Head of caudate nucleus (tissue), 42 donors: ENCODE measurements around the gene PTP4A2.
"Not testable (repeated sequence)": the region's sequence is repeated elsewhere in the genome, so short reads cannot be mapped to it uniquely, and the experiment has no call there.

Source experiments
- DNase-seq, 42 donors: peaks; one replicate each; pipeline versions ENCODE4 v3.0.0 to v3.0.0-alpha.2; 2020 to 2021; ENCODE audit warnings: mixed read lengths in 7 of 42
- intact Hi-C: fragments of 100-400 bp; cut with DNase I; formaldehyde crosslinking; loops from one replicate; pipeline ENCODE4 v1.15.0; 2022

PTP4A2 gene

GRCh38 chr1:31930836-31931592 is 7.2 kb downstream of the PTP4A2 start:
- intact Hi-C loops, result no loop called here
- no peak for DNase-seq

- DNase-seq, result no peak
- intact Hi-C loops, result no loop called here
Observed at GRCh38 chr1:31927661-31927980, 10.5 kb downstream of the PTP4A2 start.

DNA sequence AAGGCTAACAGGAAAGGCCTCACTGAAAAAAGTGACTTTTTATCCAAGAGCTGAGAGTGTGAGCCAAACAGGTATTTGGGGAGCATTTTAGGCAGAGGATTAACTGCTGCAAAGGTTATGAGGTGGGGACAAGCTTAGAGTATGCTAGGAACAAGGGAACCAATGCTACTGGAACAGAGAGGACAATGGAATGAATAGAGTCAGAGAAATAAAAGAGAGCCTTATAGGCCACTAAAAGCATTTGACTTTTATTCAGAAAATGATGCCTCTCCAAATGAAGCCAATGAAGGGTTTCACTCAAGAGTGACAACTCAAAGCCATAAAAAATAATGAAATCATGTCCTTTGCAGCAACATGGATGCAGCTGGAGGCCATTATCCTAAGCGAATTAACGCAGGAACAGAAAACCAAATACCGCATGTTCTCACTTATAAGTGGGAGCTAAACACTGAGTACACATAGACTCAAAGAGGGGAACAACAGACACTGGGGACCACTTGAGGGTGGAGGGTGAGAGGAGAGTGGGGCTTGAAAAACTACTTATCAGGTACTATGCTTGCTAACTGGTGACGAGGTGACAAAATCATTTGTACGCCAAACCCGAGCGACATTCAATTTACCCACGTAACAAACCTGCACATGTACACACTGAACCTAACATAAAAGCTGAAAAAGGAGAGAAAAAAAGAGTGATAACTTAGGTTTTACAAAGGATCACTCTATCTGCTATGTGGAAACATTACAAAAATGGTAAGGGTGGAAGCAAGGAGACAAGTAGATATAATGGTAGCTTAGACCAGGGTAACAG is 11.1 kb downstream of the PTP4A2 start:
- intact Hi-C loops, result no loop called here
- no peak for DNase-seq

- intact Hi-C loops, result no loop called here
Observed at GRCh38 chr1:31926252-31926651, 11.9 kb downstream of the PTP4A2 start.

GRCh38 chr1:31925824-31926223 is 12.3 kb downstream of the PTP4A2 start:
- DNase-seq, intact Hi-C loops: not testable (repeated sequence)

More at GRCh38 chr1:31926252-31926651, 11.9 kb downstream of the PTP4A2 start:
- no peak for DNase-seq

DNA sequence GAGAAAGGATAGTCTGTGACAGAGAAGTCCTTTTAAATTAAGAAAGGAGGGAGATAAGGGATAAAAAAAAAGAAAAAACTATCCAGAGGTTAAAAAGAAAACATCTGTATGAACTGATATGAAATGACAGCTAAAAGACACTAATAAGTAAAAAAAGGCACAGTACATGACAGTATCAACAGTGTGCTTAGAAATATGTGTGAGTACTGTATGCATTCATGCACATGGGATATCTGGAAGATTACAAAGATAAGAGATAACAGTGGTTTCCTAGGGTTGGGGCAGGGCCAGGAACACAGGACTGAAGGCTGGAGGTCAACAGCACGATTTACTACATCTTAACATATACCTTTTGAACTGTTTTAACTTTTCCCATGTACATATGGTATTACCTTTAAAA is 13.3 kb downstream of the PTP4A2 start:
- no peak for DNase-seq
- intact Hi-C loops, result no loop called here

DNA sequence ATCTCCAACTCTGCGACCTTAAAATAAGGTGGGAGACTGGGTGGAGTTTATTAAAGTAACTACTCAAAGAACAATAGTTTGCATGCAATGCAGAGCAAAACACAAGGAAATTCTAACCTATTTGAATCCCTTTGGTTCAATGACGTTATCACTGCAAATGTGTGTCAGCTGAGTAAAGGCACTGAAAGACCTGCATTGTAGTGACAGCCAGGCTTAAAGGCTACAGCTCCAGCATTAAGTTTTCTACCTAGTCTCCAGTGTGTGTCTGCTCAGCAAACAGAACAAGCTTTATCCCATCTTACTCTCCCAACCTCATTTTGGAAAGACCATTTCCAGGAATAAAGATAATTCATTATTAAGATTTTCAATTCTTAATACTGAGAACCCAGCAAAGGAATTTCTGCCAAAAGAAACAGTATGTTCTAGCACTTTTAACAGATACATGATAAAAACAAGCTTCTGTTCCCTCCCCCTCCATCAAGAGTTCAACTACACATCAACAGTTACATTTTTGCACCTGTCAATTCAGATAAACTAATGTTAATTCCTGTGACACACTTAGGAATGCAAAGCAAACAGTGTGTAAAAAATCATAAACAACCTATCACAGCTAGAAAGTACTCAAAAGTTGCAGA is 14.2 kb downstream of the PTP4A2 start:
- DNase-seq, result peak in 10 of 42 donors; percentile 20 to 68 (median 46)
- intact Hi-C loops, result no loop called here

- no peak for DNase-seq
- intact Hi-C loops, result no loop called here
Observed at GRCh38 chr1:31920956-31921355, 17.2 kb downstream of the PTP4A2 start.

GRCh38 chr1:31919591-31919990 is 18.6 kb downstream of the PTP4A2 start:
- intact Hi-C loops, result no loop called here
- DNase-seq, result no peak

GRCh38 chr1:31915438-31915837 is 22.7 kb downstream of the PTP4A2 start:
- no peak for DNase-seq
- intact Hi-C loops, result no loop called here

GRCh38 chr1:31913968-31914367 is 24.2 kb downstream of the PTP4A2 start:
- no peak for DNase-seq
- intact Hi-C loops, result no loop called here

DNA sequence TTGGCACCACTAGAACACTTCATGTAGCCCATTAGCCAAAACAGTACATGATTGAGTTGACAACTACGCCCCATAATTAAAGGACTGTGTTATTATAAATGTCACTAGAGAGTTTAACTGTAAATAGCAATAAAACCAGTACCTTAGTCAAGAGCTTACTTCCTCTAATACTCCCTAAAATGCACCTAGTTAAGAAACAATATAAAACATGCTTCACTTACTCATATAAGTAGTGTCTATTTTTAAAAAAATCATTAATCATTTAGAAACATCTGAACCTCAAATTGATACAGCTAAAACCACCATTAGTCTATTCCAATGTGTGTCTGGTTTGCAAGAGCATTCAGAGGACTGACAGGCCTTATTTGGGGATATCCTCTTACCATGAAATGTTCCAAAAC is 25.3 kb downstream of the PTP4A2 start:
- intact Hi-C loops, result no loop called here
- DNase-seq, result no peak

GRCh38 chr1:31911994-31912780 is 26.0 kb downstream of the PTP4A2 start:
- DNase-seq, result no peak
- intact Hi-C loops, result no loop called here

DNA sequence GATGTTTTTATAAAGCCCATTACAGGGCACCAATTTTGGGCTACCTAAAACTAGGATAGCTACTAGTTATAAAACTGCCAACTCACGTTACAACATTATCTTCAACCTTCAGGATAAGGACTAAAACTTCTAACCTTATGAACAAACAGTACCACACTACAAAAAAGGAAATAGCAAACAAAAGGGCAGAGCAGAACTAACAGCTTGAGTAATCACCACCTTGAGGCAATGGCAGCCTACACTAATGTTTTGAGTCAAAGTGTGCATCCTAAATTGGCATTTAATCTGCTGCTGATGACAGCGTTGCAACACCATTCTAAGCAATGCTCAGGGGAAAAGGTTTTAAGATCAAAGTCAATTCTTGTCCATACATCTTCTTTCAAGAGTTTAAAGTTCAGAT is 27.2 kb downstream of the PTP4A2 start:
- no peak for DNase-seq
- intact Hi-C loops, result no loop called here

GRCh38 chr1:31909691-31910090 is 28.5 kb downstream of the PTP4A2 start:
- DNase-seq, result no peak
- intact Hi-C loops, result no loop called here

DNA sequence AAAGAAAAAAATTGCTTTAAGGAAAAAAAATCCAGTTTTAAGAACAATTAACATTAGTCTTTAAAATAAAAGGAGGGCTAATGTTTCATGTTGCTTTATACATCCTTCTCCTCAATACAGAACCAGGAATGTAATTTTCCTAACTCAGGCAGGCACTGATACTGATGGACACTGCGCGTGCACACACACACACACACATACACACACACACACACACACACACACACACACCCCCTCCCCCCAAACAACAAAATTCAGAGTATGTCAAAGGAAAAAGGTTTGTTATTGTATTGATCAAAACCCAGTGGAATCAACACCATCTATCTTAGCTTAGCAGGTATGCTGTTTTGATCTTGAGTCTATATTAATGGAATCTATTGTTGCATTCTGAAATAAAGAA is 31.6 kb downstream of the PTP4A2 start:
- no peak for DNase-seq
- intact Hi-C loops, result no loop called here

- DNase-seq, result no peak
- intact Hi-C loops, result no loop called here
Observed at GRCh38 chr1:31905681-31906080, 32.5 kb downstream of the PTP4A2 start.

GRCh38 chr1:31905093-31905509 is 33.1 kb downstream of the PTP4A2 start:
- intact Hi-C loops, result no loop called here
- DNase-seq, result no peak

DNA sequence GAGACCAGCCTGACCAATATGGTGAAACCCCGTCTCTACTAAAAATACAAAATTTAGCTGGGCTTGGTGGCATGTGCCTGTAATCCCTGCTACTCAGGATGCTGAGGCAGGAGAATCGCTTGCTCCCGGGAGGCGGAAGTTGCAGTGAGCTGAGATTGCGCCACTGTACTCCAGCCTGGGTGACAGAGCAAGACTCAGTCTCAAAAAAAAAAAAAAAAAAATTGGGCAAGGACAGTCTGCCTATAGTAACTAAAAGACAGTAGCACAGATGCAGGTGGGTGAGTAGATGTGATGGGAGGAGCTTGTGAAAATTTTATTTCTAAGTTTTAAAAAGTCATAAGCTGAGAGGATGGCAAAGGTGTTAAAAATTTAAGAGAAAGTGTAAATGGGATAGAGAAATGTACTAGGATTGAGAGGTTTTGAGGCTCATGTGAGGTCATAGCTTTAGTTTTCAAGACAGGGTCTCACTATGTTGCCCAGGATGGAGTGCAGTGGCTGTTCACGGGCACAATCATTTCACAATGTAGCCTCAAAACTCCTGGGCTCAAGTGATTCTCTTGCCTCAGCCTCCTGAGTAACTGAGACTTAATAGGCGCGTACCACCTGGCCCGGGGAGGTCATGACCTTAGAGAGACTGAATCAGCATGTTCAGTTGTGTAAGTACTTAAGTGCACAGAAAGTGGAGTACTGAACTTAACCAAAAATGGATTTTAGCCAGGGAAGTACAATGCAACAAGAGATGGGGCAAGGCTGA is 33.7 kb downstream of the PTP4A2 start:
- DNase-seq, result peak in 8 of 42 donors; percentile 20 to 47 (median 40)

More for the DNA sequence above, 33.7 kb downstream of the PTP4A2 start:
- intact Hi-C loops, result no loop called here
